ENCODE data around the gene MKNK1. TPM values are rescaled to one million over a fixed set of nuclear protein-coding genes. Genes with fewer than 3 reads are reported as not detected.

The MKNK1 gene
- total and polyA plus RNA-seq, 2 experiments from 2014 or later = 18.6 to 23.7 TPM

GRCh38 chr1:46554236-46554596 lies 49.9 kb downstream of the MKNK1 start:
- no peaks in the 10 kb centered on the region for H3K9me3 ChIP-seq (ENCODE audit: low read depth)
- no peaks in the 10 kb centered on the region for H3K36me3 ChIP-seq
- no peak overlapping the region for H3K27ac ChIP-seq
- no peak overlapping the region for H3K4me3 ChIP-seq
- no peaks in the 10 kb centered on the region for H3K4me1 ChIP-seq (ENCODE audit: low read depth)
- H3K27me3 ChIP-seq = no peaks in the 10 kb centered on the region
- DNase-seq (ENCODE audit: low read depth in 1 of 2, low spot score in 1 of 2) = no peak
- TF ChIP-seq CTCF (IDR thresholded peaks at IDR 0.05; ENCODE audit: low read depth, low read length) = no peak

GRCh38 chr1:46553506-46553905 lies 50.6 kb downstream of the MKNK1 start:
- H3K4me1 ChIP-seq (ENCODE audit: low read depth) = no peaks in the 10 kb centered on the region
- no peak for DNase-seq (ENCODE audit: low read depth in 1 of 2, low spot score in 1 of 2)
- no peak overlapping the region for H3K27ac ChIP-seq
- no peaks in the 10 kb centered on the region for H3K27me3 ChIP-seq
- H3K4me3 ChIP-seq = no peak overlapping the region
- H3K36me3 ChIP-seq = no peaks in the 10 kb centered on the region
- H3K9me3 ChIP-seq (ENCODE audit: low read depth) = no peaks in the 10 kb centered on the region
- no peak for TF ChIP-seq CTCF (IDR thresholded peaks at IDR 0.05; ENCODE audit: low read depth, low read length)

- no peaks in the 10 kb centered on the region for H3K4me1 ChIP-seq (ENCODE audit: low read depth)
- H3K27ac ChIP-seq = no peak overlapping the region
- no peak overlapping the region for H3K4me3 ChIP-seq
- peaks cover 2% of the 10 kb centered on the region for H3K27me3 ChIP-seq
- H3K9me3 ChIP-seq (ENCODE audit: low read depth) = no peaks in the 10 kb centered on the region
- H3K36me3 ChIP-seq = no peaks in the 10 kb centered on the region
- no peak for DNase-seq (ENCODE audit: low read depth in 1 of 2, low spot score in 1 of 2)
- no peak for TF ChIP-seq CTCF (IDR thresholded peaks at IDR 0.05; ENCODE audit: low read depth, low read length)
These were observed 51.5 kb downstream of the MKNK1 start for GRCh38 chr1:46552357-46553237.

- Histone ChIP-seq H3K27ac (no peak within 1 kb of the TSS), H3K27me3 (peaks cover 10% of the 10 kb centered on the region), H3K9me3 (ENCODE audit: low read depth) (no peaks in the 10 kb centered on the region), H3K36me3 (no peaks in the 10 kb centered on the region), H3K4me3 (no peak within 1 kb of the TSS), H3K4me1 (ENCODE audit: low read depth) (no peaks in the 10 kb centered on the region)
- TF ChIP-seq CTCF (IDR thresholded peaks at IDR 0.05; ENCODE audit: low read depth, low read length) = no peak
- DNase-seq (ENCODE audit: low read depth in 1 of 2, low spot score in 1 of 2) = no peak
These were observed 52.4 kb downstream of the MKNK1 start, which contains the start of gene KNCN for GRCh38 chr1:46551597-46552095. KNCN (minus strand) TSS chr1:46551647; CDS start chr1:46551215, 432 bp downstream.

GRCh38 chr1:46550751-46551231 lies 53.3 kb downstream of the MKNK1 start:
- Histone ChIP-seq H3K27me3 (peaks cover 19% of the 10 kb centered on the region), H3K36me3 (no peaks in the 10 kb centered on the region), H3K4me1 (ENCODE audit: low read depth) (no peaks in the 10 kb centered on the region), H3K4me3 (no peak overlapping the region), H3K27ac (no peak overlapping the region), H3K9me3 (ENCODE audit: low read depth) (no peaks in the 10 kb centered on the region)
- no peak for TF ChIP-seq CTCF (IDR thresholded peaks at IDR 0.05; ENCODE audit: low read depth, low read length)
- DNase-seq (ENCODE audit: low read depth in 1 of 2, low spot score in 1 of 2) = no peak

All from cardiac muscle cell (in vitro differentiated cells and primary cell).